NCI-H1092 treated with DMSO at 0.1 percent for 48 hours (cell line): ENCODE results near the gene UTP14C.
A peak's percentile ranks its signal among the peaks of the same experiment; 100 is the strongest.
"Not testable (repeated sequence)": the region's sequence is repeated elsewhere in the genome, so short reads cannot be mapped to it uniquely, and the experiment has no call there.

Experiments
- DNase-seq: peaks from one replicate; lab custom pipeline; 2025; lab: John Stamatoyannopoulos, UW

Gene UTP14C, protein sequence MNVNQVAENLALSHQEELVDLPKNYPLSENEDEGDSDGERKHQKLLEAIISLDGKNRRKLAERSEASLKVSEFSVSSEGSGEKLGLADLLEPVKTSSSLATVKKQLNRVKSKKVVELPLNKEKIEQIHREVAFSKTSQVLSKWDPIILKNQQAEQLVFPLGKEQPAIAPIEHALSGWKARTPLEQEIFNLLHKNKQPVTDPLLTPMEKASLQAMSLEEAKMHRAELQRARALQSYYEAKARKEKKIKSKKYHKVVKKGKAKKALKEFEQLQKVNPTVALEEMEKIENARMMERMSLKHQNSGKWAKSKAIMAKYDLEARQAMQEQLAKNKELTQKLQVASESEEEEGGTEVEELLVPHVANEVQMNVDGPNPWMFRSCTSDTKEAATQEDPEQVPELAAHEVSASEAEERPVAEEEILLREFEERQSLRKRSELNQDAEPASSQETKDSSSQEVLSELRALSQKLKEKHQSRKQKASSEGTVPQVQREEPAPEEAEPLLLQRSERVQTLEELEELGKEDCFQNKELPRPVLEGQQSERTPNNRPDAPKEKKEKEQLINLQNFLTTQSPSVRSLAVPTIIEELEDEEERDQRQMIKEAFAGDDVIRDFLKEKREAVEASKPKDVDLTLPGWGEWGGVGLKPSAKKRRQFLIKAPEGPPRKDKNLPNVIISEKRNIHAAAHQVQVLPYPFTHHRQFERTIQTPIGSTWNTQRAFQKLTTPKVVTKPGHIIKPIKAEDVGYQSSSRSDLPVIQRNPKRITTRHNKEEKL

DNA sequence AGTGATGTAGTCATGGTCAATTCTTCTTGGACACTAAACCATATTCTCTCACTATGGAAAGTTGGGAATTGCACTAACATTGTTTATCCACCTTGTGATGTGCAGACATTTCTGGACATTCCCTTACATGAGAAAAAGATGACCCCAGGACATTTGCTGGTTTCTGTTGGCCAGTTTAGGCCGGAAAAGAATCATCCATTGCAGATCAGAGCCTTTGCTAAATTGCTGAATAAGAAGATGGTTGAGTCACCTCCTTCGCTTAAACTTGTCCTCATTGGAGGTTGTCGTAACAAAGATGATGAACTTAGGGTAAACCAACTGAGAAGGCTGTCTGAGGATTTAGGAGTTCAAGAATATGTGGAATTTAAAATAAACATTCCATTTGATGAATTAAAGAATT, at the start of gene UTP14C:
Gene UTP14C (plus strand): TSS at position 211 of the 400 bp plus-strand sequence. CDS start 4,114 bp downstream, outside the sequence.
- no peak for DNase-seq

- no peak for DNase-seq
Observed at GRCh38 chr13:51976423-51976822, 48.1 kb upstream of the UTP14C start.

GRCh38 chr13:51976890-51977289, 47.6 kb upstream of the UTP14C start:
- no peak for DNase-seq

GRCh38 chr13:51977625-51978024, 46.9 kb upstream of the UTP14C start:
- no peak for DNase-seq

- DNase-seq: no peak
Observed at GRCh38 chr13:51978796-51979556, 45.5 kb upstream of the UTP14C start.

DNA sequence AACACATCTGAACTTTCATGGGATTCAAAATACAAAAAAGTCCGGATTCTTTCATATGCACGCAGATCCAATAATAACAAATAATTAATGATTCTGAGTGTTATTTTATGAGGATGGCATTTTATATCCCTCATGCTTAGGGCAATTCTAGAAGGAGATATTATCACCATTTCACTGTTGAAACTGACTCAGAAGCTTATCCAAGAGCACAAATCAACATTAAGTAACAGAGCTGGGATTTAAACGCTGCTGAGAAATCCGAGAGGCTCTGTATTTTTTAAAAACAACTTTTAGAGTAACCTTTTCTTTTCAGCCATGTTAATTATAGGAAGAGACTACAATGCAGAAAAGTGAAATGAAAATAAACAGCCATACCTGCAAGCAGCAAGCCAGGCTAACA, 43.6 kb upstream of the UTP14C start:
- DNase-seq: no peak

GRCh38 chr13:51981355-51981754, 43.1 kb upstream of the UTP14C start:
- DNase-seq: no peak

DNA sequence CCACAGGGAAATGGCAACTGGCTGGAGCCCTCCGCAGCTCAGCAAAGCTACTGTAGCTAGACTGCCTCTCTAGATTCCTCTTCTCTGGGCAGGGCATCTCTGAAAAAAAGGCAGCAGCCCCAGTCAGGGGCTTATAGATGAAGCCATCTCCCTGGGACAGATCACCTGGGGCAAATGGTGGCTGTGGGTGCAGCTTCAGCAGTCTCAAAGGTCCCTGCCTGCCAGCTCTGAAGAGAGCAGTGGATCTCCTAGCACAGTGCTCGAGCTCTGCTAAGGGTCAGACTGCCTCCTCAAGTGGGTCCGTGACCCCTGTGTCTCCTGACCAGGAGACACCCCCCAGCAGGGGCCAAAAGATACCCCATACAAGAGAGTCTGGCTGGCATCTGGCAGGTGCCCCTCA, 41.2 kb upstream of the UTP14C start:
- not testable (repeated sequence) for DNase-seq

- DNase-seq: not testable (repeated sequence)
Observed at GRCh38 chr13:51984904-51985303, 39.6 kb upstream of the UTP14C start.

DNA sequence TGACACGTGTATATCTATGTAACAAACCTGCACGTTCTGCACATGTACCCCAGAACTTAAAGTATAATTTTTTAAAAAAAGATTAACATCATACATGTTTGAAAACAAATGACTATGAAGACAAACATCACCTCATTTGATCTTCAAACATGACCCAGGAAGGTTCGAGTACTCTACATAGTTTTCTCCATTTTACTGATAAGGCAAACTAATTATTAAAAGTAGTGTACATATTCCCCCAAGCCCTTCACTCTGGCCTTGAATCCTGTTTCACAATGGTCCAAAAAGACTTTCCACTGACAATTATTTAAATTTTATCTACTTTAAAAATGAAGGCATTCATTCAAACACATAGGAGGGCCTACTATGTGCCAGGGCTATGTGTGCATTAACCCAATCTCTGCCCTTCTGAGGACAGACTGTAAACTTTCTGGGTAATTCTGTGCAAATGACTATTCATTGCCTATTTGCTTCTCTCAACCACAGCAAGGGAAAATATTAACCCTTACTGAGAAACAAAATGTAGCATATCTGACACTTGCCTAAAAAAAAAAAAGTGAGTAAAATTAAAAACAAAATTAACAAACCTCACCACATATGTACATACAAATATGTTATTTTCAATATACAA, 35.4 kb upstream of the UTP14C start:
- no peak for DNase-seq

DNA sequence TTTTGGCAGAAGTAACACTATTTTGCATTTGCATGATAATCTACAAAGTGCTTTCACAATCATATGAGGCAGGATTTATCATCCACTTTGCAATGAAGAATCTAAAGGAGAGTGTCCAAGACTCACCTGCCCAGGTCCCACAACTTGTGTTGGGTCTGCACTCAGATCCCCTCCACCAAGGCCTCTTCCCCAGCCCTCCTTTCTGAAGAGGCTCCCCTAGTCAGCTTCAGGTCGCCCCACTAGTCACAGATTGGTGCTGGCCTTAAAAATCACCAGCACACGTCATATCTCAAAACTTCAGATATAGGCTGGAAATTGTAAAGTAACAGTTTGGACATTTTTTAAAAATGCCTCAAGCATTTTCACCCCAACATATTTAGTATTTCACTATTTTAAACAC, 30.8 kb upstream of the UTP14C start:
- no peak for DNase-seq

GRCh38 chr13:51995677-51996551, 28.6 kb upstream of the UTP14C start:
- no peak for DNase-seq

DNA sequence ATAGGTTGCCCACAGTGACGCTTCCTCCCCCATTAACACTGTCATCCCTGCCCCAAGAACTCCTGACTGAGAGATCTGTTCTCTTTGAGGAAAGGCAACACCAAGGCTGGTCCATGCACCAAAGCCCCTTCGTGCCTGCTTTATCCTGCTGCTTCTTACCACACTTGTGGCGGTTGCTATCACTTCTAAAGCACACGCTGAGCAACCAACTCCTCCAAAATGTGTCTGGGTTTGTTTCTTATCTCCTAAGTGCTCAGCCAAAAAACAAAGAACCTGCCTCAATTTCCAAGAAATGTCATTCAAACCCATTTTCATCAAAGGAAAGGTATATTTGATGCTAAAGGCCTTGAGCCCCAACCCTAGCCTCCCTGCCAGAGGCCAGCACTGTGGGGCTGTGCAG, 27.9 kb upstream of the UTP14C start:
- DNase-seq: no peak

GRCh38 chr13:51997186-51997585, 27.3 kb upstream of the UTP14C start:
- no peak for DNase-seq

GRCh38 chr13:51997641-51998330, 26.7 kb upstream of the UTP14C start:
- DNase-seq: no peak

DNA sequence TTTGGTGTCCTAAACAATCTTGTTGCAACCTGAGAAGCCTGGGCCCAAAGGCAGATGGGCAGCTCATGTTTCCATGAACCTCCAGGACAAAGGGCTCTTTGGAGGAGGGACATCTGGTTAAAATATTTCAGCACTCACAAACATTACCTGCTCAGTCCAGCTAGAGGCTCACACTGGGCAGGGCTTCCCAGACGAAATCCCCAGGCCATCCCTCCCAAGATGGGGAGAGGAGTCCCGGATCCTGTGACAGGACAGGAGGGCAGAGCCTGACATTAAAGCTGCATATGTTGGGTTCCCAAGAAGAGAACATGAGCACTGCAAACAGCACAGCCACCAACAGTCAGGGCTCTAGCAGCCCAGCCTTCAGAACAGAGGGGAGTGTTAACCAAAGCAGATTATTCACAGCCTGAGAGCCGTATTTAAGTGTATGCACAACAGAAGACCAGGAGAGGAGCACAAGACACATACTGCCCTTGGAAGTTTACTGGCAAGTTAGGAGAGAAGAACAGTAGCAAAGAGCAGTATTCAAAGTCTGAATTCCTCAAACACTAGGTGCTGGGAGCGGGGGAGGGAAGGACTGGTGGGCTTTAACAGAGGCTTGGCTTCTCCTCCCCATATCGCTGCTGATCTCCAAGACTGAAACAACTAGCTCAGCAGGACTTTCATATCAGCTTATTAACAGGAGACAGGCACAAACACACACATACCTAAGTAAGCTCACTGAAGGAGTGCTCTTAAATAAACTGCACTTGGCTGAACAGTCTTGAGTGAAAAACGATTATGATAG, 25.6 kb upstream of the UTP14C start:
- DNase-seq: no peak

GRCh38 chr13:51999510-51999911, 25.0 kb upstream of the UTP14C start:
- DNase-seq: no peak

DNA sequence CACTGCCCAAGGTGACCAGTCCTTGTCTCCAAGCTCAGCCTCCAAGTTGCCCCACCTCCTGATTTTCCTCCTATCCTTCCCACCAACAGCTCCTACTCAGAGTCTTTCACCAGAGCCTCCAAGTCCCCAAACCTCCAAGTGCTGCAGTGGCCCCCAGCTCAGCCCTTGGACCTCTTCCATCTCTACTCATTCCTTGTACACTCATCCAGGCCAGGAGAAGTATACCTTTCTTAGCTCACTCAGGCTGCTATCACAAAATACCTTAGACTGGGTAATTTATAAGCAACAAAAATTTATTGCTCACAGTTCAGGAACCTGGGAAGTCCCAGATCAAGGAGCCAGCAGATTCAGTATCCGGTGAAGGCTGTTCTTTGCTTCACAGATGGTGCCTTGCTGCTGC, 24.6 kb upstream of the UTP14C start:
- no peak for DNase-seq

DNA sequence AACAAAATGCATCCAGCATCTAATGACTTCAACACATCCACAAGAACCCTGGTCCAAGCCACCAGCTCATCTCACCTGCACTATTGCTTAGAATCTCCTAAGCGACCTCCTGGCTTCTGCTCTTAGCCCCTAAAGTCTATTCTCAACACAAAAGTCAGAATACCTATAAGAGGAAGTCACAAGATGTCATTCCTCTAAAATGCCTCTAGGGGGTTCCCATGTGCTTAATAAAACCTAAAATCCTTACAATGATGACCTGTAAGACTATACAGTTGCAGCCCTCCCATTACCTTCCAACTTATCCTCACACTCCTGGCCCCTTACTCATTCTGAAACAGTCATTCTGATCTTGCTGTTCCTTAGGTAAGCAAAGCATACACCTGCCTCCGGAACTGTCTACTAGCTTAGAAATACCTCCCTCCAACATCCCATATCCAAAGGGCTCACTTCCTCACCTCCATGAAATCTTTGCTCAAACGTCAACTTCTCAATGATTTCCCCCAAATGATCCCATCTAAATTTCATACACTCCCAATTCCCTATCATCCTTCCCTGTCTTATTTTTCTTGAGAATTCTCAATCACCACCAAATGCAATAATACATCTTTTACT, 23.3 kb upstream of the UTP14C start:
- DNase-seq: peak; percentile 57
